ENCODE measurements around the gene TECPR1. TPM values are rescaled to one million over a fixed set of nuclear protein-coding genes. Genes with fewer than 3 reads are reported as not detected.

Gene TECPR1
- total RNA-seq, 4 donors from 2014 or later, result 33.8 to 74.1 (median 44.1) TPM

DNA sequence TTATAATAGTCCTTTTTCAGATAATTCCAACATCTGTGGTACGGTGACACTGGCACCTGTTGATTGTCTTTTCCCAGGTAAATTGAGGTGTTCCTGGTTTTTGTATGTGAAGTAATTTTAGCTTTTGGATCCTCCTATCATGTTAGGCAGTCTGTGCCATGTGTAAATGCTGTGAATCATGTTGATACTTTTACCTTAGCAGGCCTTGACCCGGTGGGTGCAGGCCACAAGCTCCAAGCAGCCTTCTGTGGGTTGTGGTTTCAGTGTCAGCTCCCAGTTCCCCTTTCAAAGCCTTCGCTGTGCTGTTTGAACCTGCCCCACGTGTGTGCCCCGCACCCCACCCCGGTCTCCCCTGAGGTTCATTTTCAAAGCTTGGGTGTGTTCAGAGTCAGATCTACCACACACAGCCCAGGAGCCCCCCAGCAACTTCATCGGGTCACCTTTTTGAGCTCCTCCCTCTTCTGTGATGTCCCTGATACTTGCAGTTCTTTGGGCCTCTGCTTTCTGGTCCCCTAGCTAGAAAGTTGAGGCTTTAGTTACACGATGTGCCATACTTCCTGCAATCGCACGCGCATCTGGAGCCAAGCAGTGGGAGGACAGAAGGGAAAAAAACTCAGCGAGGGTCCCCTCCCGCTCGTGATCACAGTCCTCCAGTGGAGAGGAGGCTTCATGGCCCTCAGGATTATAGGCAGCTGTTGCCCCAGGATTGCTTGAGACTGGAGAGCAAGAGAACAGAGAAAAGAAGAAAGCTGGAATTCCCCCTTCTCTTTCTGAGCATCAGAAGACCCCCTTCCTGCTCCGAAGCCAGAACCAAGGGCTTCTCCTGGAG lies 49.5 kb downstream of the TECPR1 start:
- peaks cover 0 to 20% (median 4%) of the 10 kb centered on the region in 4 donors for H3K4me1 ChIP-seq
- peak overlapping the region in 1 of 4 donors; percentile 12 for H3K4me3 ChIP-seq
- no peaks in the 10 kb centered on the region for H3K27me3 ChIP-seq
- H3K27ac ChIP-seq, result peak overlapping the region in 1 of 4 donors; percentile 34
- H3K36me3 ChIP-seq, result peaks cover 0 to 37% (median 0%) of the 10 kb centered on the region in 3 donors
- peak in 2 of 3 donors; percentile 88 to 89 for DNase-seq
- H3K9me3 ChIP-seq, result no peaks in the 10 kb centered on the region
- TF ChIP-seq CTCF (IDR thresholded peaks at IDR 0.05), result no peak

GRCh38 chr7:98200364-98200763 lies 51.7 kb downstream of the TECPR1 start:
- Histone ChIP-seq H3K4me1 (peaks cover 0 to 20% (median 4%) of the 10 kb centered on the region in 4 donors), H3K27ac (no peak overlapping the region), H3K9me3 (no peaks in the 10 kb centered on the region), H3K4me3 (no peak overlapping the region), H3K27me3 (no peaks in the 10 kb centered on the region), H3K36me3 (peaks cover 0 to 32% (median 0%) of the 10 kb centered on the region in 3 donors)
- TF ChIP-seq POLR2A (IDR thresholded peaks at IDR 0.05), result no peak
- TF ChIP-seq CTCF (IDR thresholded peaks at IDR 0.05), result no peak
- peak in 1 of 3 donors; percentile 40 for DNase-seq

DNA sequence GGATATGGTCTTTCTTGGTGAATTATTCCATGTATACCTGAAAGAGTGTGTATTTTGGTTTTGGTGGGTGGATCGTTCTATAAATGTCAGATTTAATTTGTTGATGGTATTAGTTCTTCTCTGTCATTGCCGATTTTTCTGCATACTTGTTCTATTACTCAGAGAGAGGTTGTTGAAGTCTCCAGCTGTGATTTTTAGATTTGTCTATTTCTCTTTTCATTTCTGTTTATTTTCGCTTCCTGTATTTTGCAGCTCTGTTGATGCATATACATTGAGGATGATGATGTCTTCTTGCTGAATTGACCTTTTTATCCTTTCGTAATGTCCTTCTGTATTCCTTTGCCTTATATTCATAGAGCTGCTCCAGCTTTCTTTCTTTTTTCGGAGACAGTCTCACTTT lies 52.9 kb downstream of the TECPR1 start:
- no peak for DNase-seq
- Histone ChIP-seq H3K9me3 (no peaks in the 10 kb centered on the region), H3K36me3 (peaks cover 0 to 38% (median 0%) of the 10 kb centered on the region in 3 donors), H3K4me1 (peaks cover 0 to 15% (median 4%) of the 10 kb centered on the region in 4 donors), H3K27ac (no peak overlapping the region), H3K4me3 (no peak overlapping the region), H3K27me3 (no peaks in the 10 kb centered on the region)
- TF ChIP-seq POLR2A (IDR thresholded peaks at IDR 0.05) (no peak), CTCF (IDR thresholded peaks at IDR 0.05) (no peak)

DNA sequence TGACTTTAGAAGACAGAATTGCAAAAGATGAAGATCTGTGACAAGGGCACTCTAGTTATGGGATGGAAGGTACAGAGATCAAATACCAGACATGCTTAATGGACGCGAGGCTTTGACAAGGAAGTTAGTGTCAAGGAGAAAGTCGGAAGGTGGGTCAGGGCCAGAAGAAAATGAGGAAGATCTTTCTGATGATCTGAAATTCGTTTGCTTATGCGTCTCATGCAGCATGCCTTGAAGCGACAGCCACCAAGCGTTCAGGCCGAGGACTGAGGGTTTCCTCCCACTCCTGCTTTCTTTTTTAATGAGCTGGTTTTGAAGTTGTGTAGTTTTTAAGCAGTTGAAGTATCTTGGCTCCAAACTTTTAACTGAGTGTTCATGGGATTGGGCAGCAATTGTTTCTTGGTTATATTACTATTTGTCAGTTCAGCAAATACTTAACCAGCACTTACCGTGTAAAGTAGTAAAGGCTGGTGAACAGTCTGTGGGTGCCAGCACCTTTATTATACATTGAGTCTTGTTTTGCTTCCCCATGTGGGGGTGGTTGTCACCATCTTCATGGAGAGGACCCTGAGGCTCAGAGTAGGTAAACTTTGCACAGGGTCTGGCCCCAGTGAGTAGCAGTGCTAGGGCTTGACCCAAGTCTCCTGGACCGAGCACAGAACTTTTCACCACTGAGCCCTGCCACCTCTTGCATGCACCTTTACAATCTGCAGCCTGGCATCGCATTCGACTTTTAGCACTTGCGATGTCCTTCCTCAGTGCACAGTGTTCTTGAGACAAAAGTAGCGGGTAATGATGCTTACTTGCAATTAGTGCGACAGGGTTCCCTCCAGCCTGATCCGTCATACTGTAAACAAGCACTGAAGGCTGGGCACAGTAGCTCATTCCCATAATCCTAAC lies 55.1 kb downstream of the TECPR1 start:
- Histone ChIP-seq H3K9me3 (no peaks in the 10 kb centered on the region), H3K4me1 (no peaks in the 10 kb centered on the region), H3K27me3 (no peaks in the 10 kb centered on the region), H3K36me3 (peaks cover 0 to 50% (median 0%) of the 10 kb centered on the region in 3 donors), H3K4me3 (no peak overlapping the region), H3K27ac (no peak overlapping the region)
- TF ChIP-seq POLR2A (IDR thresholded peaks at IDR 0.05) (no peak), CTCF (IDR thresholded peaks at IDR 0.05) (no peak)
- no peak for DNase-seq

GRCh38 chr7:98194672-98195457 lies 57.2 kb downstream of the TECPR1 start:
- no peaks in the 10 kb centered on the region for H3K4me1 ChIP-seq
- H3K9me3 ChIP-seq, result no peaks in the 10 kb centered on the region
- H3K27ac ChIP-seq, result no peak overlapping the region
- no peak overlapping the region for H3K4me3 ChIP-seq
- H3K36me3 ChIP-seq, result peaks cover 0 to 66% (median 0%) of the 10 kb centered on the region in 3 donors
- no peaks in the 10 kb centered on the region for H3K27me3 ChIP-seq
- DNase-seq, result no peak
- no peak for TF ChIP-seq POLR2A (IDR thresholded peaks at IDR 0.05)
- no peak for TF ChIP-seq CTCF (IDR thresholded peaks at IDR 0.05)
